ENCODE data around the gene INPP5D.

DNA sequence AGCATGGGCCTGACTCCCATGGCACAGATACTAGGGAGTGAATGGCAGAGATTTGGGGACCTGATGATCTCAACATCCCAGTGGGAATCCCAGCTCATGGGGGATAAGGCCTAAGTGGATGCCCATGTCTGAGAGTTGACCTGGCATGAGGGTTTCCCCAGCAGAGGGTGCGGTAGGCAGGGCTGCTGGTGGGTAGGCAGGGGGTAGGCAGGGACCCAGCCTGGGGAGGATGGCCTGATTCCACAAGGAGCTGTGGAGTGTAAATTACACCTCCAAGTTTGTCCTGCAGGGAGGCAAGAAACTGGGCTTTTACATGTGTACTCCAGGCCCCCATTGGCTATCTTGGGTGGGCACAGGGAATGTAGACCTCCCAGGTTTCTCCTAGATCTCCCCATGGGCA is 46.9 kb downstream of the INPP5D start:
- no peak for TF ChIP-seq GATA3 (IDR thresholded peaks at IDR 0.05; ENCODE audit: low read depth, low read length)
- TF ChIP-seq GATA2 (IDR thresholded peaks at IDR 0.05; ENCODE audit: low read depth, low read length) = no peak

Data from SH-SY5Y (cell line).